SK-N-SH (cell line): ENCODE data around the gene FLT1. TPM values are rescaled to one million over a fixed set of nuclear protein-coding genes. Genes with fewer than 3 reads are reported as not detected.

ENCODE experiments used
- CTCF ChIA-PET: fragments of 300-600, 350-600 bp; formaldehyde crosslinking; extraction: SDS; loops from one replicate; lab custom pipeline; 2021; lab: Yijun Ruan, JAX
- POLR2A ChIA-PET: fragments of 350-600 bp; sonication (Branson Sonifier 250); formaldehyde crosslinking; extraction: SDS; loops from one replicate; lab custom pipeline; 2020; ENCODE audit warnings: antibody characterized with exemption, inconsistent platforms; lab: Yijun Ruan, JAX
- DNase-seq: peaks from one replicate; pipeline ENCODE4 v3.0.0; 2012
- H2AFZ ChIP-seq: fragments of 200-600 bp; sonication (generic); 2 replicates; pipeline ENCODE4 v1.8.1; 2016; ENCODE audit warnings: antibody characterized with exemption, mild to moderate bottlenecking, low read depth
- H3F3A ChIP-seq: fragments of 200-600 bp; sonication (generic); replicated peaks from 2 replicates; pipeline ENCODE3; 2016; ENCODE audit warnings: antibody characterized with exemption, mild to moderate bottlenecking; ENCODE audit not compliant: insufficient read depth
- H3K27ac ChIP-seq, 2 experiments: fragments of 200-500 bp in 1 of 2; fragments of 200-600 bp in 1 of 2; sonication (Bioruptor generic) in 1 of 2; sonication (generic), shearing (Covaris generic) in 1 of 2; 2 replicates each; pipeline versions ENCODE4 v1.5.1 to v1.6.1; 2014 to 2016; ENCODE audit warnings: low read depth in 2 of 2, inconsistent platforms in 1 of 2, low read length in 1 of 2, mild to moderate bottlenecking in 1 of 2, mixed read lengths in 1 of 2
- H3K27me3 ChIP-seq: fragments of 200-600 bp; sonication (generic), shearing (Covaris generic); 2 replicates; pipeline ENCODE4 v1.6.1; 2016; ENCODE audit warnings: mixed run types; ENCODE audit not compliant: insufficient read depth
- H3K36me3 ChIP-seq, 2 experiments: fragments of 200-500 bp in 1 of 2; fragments of 200-600 bp in 1 of 2; sonication (Bioruptor generic) in 1 of 2; sonication (generic) in 1 of 2; replicated peaks in 1 of 2; 2 replicates each; pipeline versions ENCODE3 to v1.5.1; 2014 to 2016; ENCODE audit warnings: low read length in 1 of 2, mild to moderate bottlenecking in 1 of 2; ENCODE audit not compliant: insufficient read depth in 2 of 2, control insufficient read depth in 1 of 2
- H3K4me1 ChIP-seq, 2 experiments: fragments of 200-500 bp in 1 of 2; fragments of 200-600 bp in 1 of 2; sonication (Bioruptor generic) in 1 of 2; sonication (generic), shearing (Covaris generic) in 1 of 2; 2 replicates each; pipeline versions ENCODE4 v1.5.1 to v1.6.1; 2014 to 2016; ENCODE audit warnings: low read depth in 1 of 2, low read length in 1 of 2, mixed run types in 1 of 2; ENCODE audit not compliant: insufficient read depth in 2 of 2, control insufficient read depth in 1 of 2
- H3K4me2 ChIP-seq: fragments of 200-600 bp; sonication (generic), shearing (Covaris generic); 2 replicates; pipeline ENCODE4 v1.6.1; 2017; ENCODE audit warnings: mixed run types
- H3K4me3 ChIP-seq, 2 experiments: fragments of 200-500 bp in 1 of 2; fragments of 200-600 bp in 1 of 2; sonication (Bioruptor generic) in 1 of 2; sonication (generic), shearing (Covaris generic) in 1 of 2; 2 replicates each; pipeline versions ENCODE4 v1.5.1 to v1.8.1; 2014 to 2016; ENCODE audit warnings: low read depth in 2 of 2, inconsistent platforms in 1 of 2, low read length in 1 of 2, mild to moderate bottlenecking in 1 of 2, mixed read lengths in 1 of 2, moderate library complexity in 1 of 2
- H3K79me2 ChIP-seq: fragments of 200-600 bp; sonication (generic); 2 replicates; pipeline ENCODE4 v1.8.1; 2017; ENCODE audit warnings: mild to moderate bottlenecking; ENCODE audit not compliant: insufficient read depth
- H3K9ac ChIP-seq: fragments of 200-600 bp; sonication (generic); 2 replicates; pipeline ENCODE4 v1.6.1; 2017; ENCODE audit warnings: mixed run types
- H3K9me2 ChIP-seq: fragments of 200-600 bp; sonication (generic); 2 replicates; pipeline ENCODE4 v1.6.1; 2017; ENCODE audit warnings: mixed run types
- H3K9me3 ChIP-seq: fragments of 200-600 bp; sonication (generic); 2 replicates; pipeline ENCODE4 v1.6.1; 2017; ENCODE audit warnings: mixed run types, mild to moderate bottlenecking, moderate library complexity
- H4K20me1 ChIP-seq: fragments of 200-600 bp; sonication (generic); 2 replicates; pipeline ENCODE4 v1.6.1; 2017; ENCODE audit warnings: mild to moderate bottlenecking, mixed run types; ENCODE audit not compliant: insufficient read depth
- CHD2 ChIP-seq: fragments of 150-350 bp; IDR thresholded peaks from 2 replicates; pipeline ENCODE4 v1.6.1; 2018; ENCODE audit warnings: low read length; ENCODE audit not compliant: partially characterized antibody
- EP300 ChIP-seq, 2 experiments: IDR thresholded peaks; 2 replicates each; pipeline versions ENCODE4 v1.4.0 to v1.6.1; 2012; ENCODE audit warnings: borderline replicate concordance in 1 of 2, low read depth in 1 of 2, low read length in 1 of 2
- EZH2phosphoT487 ChIP-seq: fragments of 200-600 bp; sonication (generic); IDR thresholded peaks from 2 replicates; pipeline ENCODE4 v1.6.1; 2017; ENCODE audit warnings: low read depth, mixed run types, mild to moderate bottlenecking, antibody characterized with exemption, moderate library complexity, borderline replicate concordance
- FOSL2 ChIP-seq: IDR thresholded peaks from 2 replicates; pipeline ENCODE4 v1.4.0; 2012; ENCODE audit warnings: low read depth, mild to moderate bottlenecking, moderate library complexity, borderline replicate concordance
- FOXM1 ChIP-seq: IDR thresholded peaks from 2 replicates; pipeline ENCODE4 v1.4.0; 2012; ENCODE audit warnings: low read depth, mild to moderate bottlenecking
- GABPA ChIP-seq: IDR thresholded peaks from 2 replicates; pipeline ENCODE4 v1.4.0; 2012; ENCODE audit warnings: low read depth, mild to moderate bottlenecking
- GATA2 ChIP-seq: sonication (generic); formaldehyde crosslinking; IDR thresholded peaks from 2 replicates; pipeline ENCODE4 v1.5.0; 2020; ENCODE audit warnings: mild to moderate bottlenecking, missing genetic modification reagents
- JUND ChIP-seq: IDR thresholded peaks from 2 replicates; pipeline ENCODE4 v1.4.0; 2012
- NFIC ChIP-seq: IDR thresholded peaks from 2 replicates; pipeline ENCODE4 v1.4.0; 2012; ENCODE audit warnings: borderline replicate concordance
- POLR2AphosphoS5 ChIP-seq: IDR thresholded peaks from 2 replicates; pipeline ENCODE4 v1.6.1; 2012; ENCODE audit warnings: low read depth, low read length
- RAD21 ChIP-seq: IDR thresholded peaks from 2 replicates; pipeline ENCODE4 v1.6.1; 2012; ENCODE audit warnings: mild to moderate bottlenecking, low read length
- RCOR1 ChIP-seq: fragments of 150-350 bp; IDR thresholded peaks from 2 replicates; pipeline ENCODE4 v1.6.1; 2017; ENCODE audit warnings: antibody characterized with exemption, low read length
- REST ChIP-seq: IDR thresholded peaks from 2 replicates; pipeline ENCODE4 v1.6.1; 2012; ENCODE audit warnings: mild to moderate bottlenecking, low read depth, low read length, moderate library complexity
- TAF1 ChIP-seq: IDR thresholded peaks from 2 replicates; pipeline ENCODE4 v1.6.1; 2012; ENCODE audit warnings: low read depth, mild to moderate bottlenecking, low read length, moderate library complexity, borderline replicate concordance
- TCF12 ChIP-seq: IDR thresholded peaks from 2 replicates; pipeline ENCODE4 v1.4.0; 2012
- USF1 ChIP-seq: IDR thresholded peaks from 2 replicates; pipeline ENCODE4 v1.4.0; 2012; ENCODE audit warnings: low read depth, borderline replicate concordance
- YY1 ChIP-seq: IDR thresholded peaks from 2 replicates; pipeline ENCODE4 v1.4.0; 2012; ENCODE audit warnings: low read depth, mild to moderate bottlenecking
- WGBS: methylation state at CpG from one replicate; pipeline ENCODE4 v1.1.6; 2017; ENCODE audit warnings: low lambda C conversion rate; 5-methylcytosine and 5-hydroxymethylcytosine counted together
- polyA plus RNA-seq, 3 experiments: library from polyadenylated mRNA; depleted of rRNA; stranded (reverse); fragments of >200 nt; gene quantifications; 2 replicates each; pipeline ENCODE4 v1.2.3, GENCODE V29; 2012
- TF ChIP-seq, protein P1 (sequence below): IDR thresholded peaks from 2 replicates; pipeline ENCODE4; 2012
- TF ChIP-seq, protein P2 (sequence below): IDR thresholded peaks from 2 replicates; pipeline ENCODE4 v1.4.0; 2012; ENCODE audit warnings: low read depth, borderline replicate concordance
- TF ChIP-seq, protein P3 (sequence below): fragments of 150-350 bp; IDR thresholded peaks from 2 replicates; pipeline ENCODE4 v1.6.1; 2017; ENCODE audit warnings: antibody characterized with exemption, low read length, low read depth, borderline replicate concordance

The FLT1 gene
- polyA plus RNA-seq, 1 of the 3 experiments (the other 2 are of a cell fraction) = 0.20 TPM

- Histone ChIP-seq H3K27me3 (no peaks in the 10 kb centered on the region), H3K4me2 (no peak overlapping the region), H3K4me1 (no peaks in the 10 kb centered on the region), H3K79me2 (no peaks in the 10 kb centered on the region), H3F3A (no peaks in the 10 kb centered on the region), H4K20me1 (no peaks in the 10 kb centered on the region), H2AFZ (no peak overlapping the region), H3K36me3 (peaks cover 6% of the 10 kb centered on the region in 2 experiments), H3K9ac (no peak overlapping the region), H3K27ac (no peak overlapping the region), H3K9me3 (no peaks in the 10 kb centered on the region), H3K4me3 (no peak overlapping the region), H3K9me2 (no peaks in the 10 kb centered on the region)
- 89% methylated on average over 2 of the region's 2 CpGs for WGBS
- TF ChIP-seq FOXM1 (no peak), EZH2phosphoT487 (no peak)
- ChIA-PET POLR2A (no interaction called here), CTCF (no interaction called here)
- DNase-seq = no peak
Measured at GRCh38 chr13:28299916-28300315, 195.0 kb downstream of the FLT1 start.

GRCh38 chr13:28297341-28297740 lies 197.6 kb downstream of the FLT1 start:
- Histone ChIP-seq H3K9ac (no peak overlapping the region), H3K4me1 (no peaks in the 10 kb centered on the region), H3K27ac (no peak overlapping the region), H3K9me3 (no peaks in the 10 kb centered on the region)
- WGBS = 96% methylated on average over 3 of the region's 3 CpGs
- CTCF ChIA-PET = no interaction called here
- no peak for TF ChIP-seq POLR2AphosphoS5
- TF ChIP-seq, protein P1, sequence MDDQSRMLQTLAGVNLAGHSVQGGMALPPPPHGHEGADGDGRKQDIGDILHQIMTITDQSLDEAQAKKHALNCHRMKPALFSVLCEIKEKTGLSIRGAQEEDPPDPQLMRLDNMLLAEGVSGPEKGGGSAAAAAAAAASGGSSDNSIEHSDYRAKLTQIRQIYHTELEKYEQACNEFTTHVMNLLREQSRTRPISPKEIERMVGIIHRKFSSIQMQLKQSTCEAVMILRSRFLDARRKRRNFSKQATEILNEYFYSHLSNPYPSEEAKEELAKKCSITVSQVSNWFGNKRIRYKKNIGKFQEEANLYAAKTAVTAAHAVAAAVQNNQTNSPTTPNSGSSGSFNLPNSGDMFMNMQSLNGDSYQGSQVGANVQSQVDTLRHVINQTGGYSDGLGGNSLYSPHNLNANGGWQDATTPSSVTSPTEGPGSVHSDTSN = no peak
- no peak for TF ChIP-seq TAF1
- TF ChIP-seq, protein P2, sequence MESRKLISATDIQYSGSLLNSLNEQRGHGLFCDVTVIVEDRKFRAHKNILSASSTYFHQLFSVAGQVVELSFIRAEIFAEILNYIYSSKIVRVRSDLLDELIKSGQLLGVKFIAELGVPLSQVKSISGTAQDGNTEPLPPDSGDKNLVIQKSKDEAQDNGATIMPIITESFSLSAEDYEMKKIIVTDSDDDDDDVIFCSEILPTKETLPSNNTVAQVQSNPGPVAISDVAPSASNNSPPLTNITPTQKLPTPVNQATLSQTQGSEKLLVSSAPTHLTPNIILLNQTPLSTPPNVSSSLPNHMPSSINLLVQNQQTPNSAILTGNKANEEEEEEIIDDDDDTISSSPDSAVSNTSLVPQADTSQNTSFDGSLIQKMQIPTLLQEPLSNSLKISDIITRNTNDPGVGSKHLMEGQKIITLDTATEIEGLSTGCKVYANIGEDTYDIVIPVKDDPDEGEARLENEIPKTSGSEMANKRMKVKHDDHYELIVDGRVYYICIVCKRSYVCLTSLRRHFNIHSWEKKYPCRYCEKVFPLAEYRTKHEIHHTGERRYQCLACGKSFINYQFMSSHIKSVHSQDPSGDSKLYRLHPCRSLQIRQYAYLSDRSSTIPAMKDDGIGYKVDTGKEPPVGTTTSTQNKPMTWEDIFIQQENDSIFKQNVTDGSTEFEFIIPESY = no peak
- no peak for TF ChIP-seq RCOR1
- no peak for TF ChIP-seq REST
- TF ChIP-seq, protein P3, sequence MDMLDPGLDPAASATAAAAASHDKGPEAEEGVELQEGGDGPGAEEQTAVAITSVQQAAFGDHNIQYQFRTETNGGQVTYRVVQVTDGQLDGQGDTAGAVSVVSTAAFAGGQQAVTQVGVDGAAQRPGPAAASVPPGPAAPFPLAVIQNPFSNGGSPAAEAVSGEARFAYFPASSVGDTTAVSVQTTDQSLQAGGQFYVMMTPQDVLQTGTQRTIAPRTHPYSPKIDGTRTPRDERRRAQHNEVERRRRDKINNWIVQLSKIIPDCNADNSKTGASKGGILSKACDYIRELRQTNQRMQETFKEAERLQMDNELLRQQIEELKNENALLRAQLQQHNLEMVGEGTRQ = no peak
- no peak for TF ChIP-seq YY1
- no peak for TF ChIP-seq RAD21
- no peak for TF ChIP-seq FOSL2
- no peak for TF ChIP-seq TCF12
- no peak for TF ChIP-seq GABPA
- no peak for TF ChIP-seq NFIC
- TF ChIP-seq GATA2 (CRISPR knock-in tag) = no peak
- TF ChIP-seq CHD2 = no peak
- no peak for TF ChIP-seq EP300 (IDR thresholded peaks at IDR 0.05; ENCODE audit: borderline replicate concordance in 1 of 2, low read depth in 1 of 2, low read length in 1 of 2)
- no peak for TF ChIP-seq JUND
- no peak for TF ChIP-seq FOXM1
- TF ChIP-seq USF1 = no peak
- TF ChIP-seq, all 33 proteins: peak for 0
- H2AFZ ChIP-seq = no peak overlapping the region
- H3F3A ChIP-seq = no peaks in the 10 kb centered on the region
- POLR2A ChIA-PET = no interaction called here
- H3K27me3 ChIP-seq = no peaks in the 10 kb centered on the region
- no peak for DNase-seq
- no peaks in the 10 kb centered on the region for H4K20me1 ChIP-seq
- H3K79me2 ChIP-seq = no peaks in the 10 kb centered on the region
- H3K9me2 ChIP-seq = no peaks in the 10 kb centered on the region
- peaks cover 29 to 31% of the 10 kb centered on the region in 2 experiments for H3K36me3 ChIP-seq
- H3K4me2 ChIP-seq = no peak overlapping the region
- no peak overlapping the region for H3K4me3 ChIP-seq
